ENCODE data around the gene AARSD1. TPM values are rescaled to one million over a fixed set of nuclear protein-coding genes. Genes with fewer than 3 reads are reported as not detected.
"Not testable (repeated sequence)": the region's sequence is repeated elsewhere in the genome, so short reads cannot be mapped to it uniquely, and the experiment has no call there.

AARSD1 gene
- total and polyA plus RNA-seq, 7 donors: 29.7 to 68.1 (median 54.6) TPM

DNA sequence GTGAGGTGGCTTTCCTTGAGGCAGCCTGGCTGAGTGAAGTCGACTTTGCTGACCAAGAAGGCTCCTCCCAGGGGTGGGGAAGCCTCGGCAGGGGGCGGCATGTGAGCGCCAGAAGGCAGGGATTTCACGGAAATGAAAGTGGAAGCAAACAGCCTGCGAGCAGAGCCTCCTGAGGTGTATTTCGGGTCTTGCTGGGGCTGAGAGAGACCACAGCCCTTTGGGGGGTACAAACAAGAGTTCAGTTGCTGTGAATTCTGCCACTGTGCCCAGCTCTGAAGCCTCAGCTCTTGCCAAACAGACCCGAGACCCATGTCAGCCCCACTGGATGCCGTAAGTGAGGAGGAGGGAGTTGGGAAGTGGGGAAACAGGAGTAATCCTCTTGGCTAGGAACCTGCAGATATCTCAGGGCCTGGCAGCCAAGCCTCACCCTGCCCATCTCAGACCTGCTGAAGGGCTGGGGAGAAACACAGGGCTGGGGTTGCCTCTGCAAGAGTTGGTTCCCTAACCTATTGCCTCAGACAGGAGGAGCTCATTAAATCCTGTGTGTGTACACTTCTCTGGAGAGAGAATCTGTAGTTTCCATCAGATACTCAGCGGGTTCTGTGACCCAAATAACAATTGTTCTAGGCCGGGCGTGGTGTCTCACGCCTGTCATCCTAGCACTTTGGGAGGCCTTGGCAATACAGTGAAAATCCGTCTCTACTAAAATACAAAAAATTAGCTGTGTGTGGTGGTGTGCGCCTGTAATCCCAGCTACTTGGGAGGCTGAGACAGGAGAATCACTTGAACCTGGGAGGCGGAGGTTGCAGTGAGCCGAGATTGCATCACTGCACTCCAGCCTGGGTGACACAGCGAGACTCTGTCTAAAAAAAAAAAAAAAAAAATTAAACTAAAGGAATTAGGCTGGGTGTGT is 42.6 kb upstream of the AARSD1 start, which contains the start of gene IFI35:
TSS of gene IFI35 (plus strand) at position 146 of the 913 bp plus-strand sequence. CDS start at position 310, 164 bp downstream.
- ATAC-seq: peak; percentile 47 to 71 (median 64)
- H3K36me3 ChIP-seq (ENCODE audit: insufficient read depth in 1 of 2, low read depth in 1 of 2): peaks cover 3 to 28% of the 10 kb centered on the region in 2 donors
- 37 to 38% (median 37%) methylated on average over 18 of the region's 18 CpGs for WGBS, 3 donors
- intact Hi-C loops (cut with DNase I): no loop called here
- H3K27ac ChIP-seq: peak within 1 kb of the TSS; percentile 70
- TF ChIP-seq, protein P1, sequence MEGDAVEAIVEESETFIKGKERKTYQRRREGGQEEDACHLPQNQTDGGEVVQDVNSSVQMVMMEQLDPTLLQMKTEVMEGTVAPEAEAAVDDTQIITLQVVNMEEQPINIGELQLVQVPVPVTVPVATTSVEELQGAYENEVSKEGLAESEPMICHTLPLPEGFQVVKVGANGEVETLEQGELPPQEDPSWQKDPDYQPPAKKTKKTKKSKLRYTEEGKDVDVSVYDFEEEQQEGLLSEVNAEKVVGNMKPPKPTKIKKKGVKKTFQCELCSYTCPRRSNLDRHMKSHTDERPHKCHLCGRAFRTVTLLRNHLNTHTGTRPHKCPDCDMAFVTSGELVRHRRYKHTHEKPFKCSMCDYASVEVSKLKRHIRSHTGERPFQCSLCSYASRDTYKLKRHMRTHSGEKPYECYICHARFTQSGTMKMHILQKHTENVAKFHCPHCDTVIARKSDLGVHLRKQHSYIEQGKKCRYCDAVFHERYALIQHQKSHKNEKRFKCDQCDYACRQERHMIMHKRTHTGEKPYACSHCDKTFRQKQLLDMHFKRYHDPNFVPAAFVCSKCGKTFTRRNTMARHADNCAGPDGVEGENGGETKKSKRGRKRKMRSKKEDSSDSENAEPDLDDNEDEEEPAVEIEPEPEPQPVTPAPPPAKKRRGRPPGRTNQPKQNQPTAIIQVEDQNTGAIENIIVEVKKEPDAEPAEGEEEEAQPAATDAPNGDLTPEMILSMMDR (IDR thresholded peaks at IDR 0.05): peak; percentile 25
- H3K27me3 ChIP-seq (ENCODE audit: insufficient read depth in 3 of 3, low read length in 2 of 3): no peaks in the 10 kb centered on the region
- peaks cover 13% of the 10 kb centered on the region for H3K4me1 ChIP-seq
- no peaks in the 10 kb centered on the region for H3K9me3 ChIP-seq
- peak; percentile 83 to 87 for DNase-seq
- H3K4me3 ChIP-seq: peak within 1 kb of the TSS; percentile 66

DNA sequence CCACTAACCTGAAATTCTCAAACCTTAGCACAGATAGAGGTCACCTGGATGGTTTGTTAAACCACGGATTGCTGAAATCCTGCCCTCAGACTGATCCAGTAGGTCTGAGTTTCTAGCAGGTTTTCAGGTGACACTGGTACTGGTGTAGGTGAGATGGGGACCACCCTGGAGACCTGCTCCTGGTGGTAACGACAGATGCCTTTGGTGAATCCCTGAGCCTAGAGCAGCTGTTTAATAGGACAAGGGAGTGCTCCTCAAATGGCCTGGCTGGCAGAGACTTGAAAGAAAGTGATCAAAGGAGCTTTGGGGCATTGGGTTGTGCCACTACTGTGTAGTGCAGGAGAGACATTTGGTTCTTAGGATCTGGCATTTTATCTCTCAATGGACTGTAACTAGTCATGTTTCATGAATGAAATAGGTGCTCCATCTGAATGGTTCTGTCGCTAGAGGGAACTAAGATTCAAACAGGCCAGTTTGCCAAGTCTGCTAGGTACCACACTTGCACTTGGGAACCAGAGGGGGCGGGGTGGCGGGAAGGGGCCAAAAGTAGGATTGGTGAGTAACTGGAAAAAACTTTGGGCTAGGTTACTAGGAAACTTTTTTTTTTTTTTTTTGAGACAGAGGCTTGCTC is 39.4 kb upstream of the AARSD1 start:
- TF ChIP-seq, protein P1 (IDR thresholded peaks at IDR 0.05): no peak
- Histone ChIP-seq H3K27me3 (ENCODE audit: insufficient read depth in 3 of 3, low read length in 2 of 3) (no peaks in the 10 kb centered on the region), H3K9me3 (no peaks in the 10 kb centered on the region), H3K36me3 (ENCODE audit: insufficient read depth in 1 of 2, low read depth in 1 of 2) (peaks cover 6 to 55% of the 10 kb centered on the region in 2 donors), H3K27ac (peak overlapping the region; percentile 5), H3K4me3 (no peak overlapping the region), H3K4me1 (peaks cover 29% of the 10 kb centered on the region)
- peak; percentile 48 to 70 (median 60) for ATAC-seq
- DNase-seq: peak; percentile 53 to 70
- intact Hi-C loops (cut with DNase I): no loop called here
- 66 to 81% (median 71%) methylated on average over 5 of the region's 5 CpGs for WGBS, 3 donors

DNA sequence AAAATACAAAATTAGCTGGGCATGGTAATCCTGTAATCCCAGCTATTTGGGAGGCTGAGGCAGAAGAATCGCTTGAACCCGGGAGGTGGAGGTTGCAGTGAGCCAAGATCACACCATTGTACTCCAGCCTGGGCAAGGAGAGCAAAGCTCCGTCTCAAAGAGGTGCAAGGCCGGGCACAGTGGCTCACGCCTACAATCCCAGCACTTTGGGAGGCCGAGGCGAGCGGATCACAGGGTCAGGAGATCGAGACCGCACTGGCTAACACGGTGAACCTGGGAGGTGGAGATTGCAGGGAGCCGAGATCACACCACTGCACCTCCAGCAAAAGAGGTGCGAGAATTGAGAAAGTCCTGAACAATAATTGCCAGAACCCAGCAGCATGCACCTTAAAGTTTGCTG is 36.6 kb upstream of the AARSD1 start:
- intact Hi-C loops (cut with DNase I); ATAC-seq: not testable (repeated sequence)
- H3K27ac ChIP-seq: peak overlapping the region; percentile 53

DNA sequence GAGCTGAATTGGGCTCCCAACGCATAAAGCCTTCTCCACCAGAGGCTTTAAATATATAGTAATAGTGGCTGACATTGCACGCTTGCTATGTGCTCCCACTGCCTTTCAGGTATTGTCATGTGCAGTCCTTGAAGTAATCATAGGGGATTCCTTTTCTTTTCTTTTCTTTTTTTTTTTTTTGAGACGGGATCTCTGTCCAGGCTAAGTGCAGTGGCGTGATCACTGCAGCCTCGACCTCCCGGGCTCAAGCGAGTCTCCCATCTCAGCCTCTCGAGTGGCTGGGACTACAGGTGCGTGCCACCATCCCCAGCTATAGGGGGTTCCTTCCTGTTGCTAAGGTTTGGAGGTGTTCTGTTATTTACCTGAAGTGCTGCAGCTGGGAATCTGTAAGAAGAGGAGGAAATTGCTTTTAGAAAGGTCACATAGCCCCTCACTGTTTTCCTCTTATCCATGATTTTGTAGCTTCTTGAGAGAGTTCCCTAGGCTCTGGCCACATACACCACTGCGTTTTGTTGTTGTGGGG is 34.8 kb upstream of the AARSD1 start:
- ATAC-seq (no peak), DNase-seq (no peak)
- Histone ChIP-seq H3K27me3 (ENCODE audit: insufficient read depth in 3 of 3, low read length in 2 of 3) (no peaks in the 10 kb centered on the region), H3K9me3 (no peaks in the 10 kb centered on the region), H3K27ac (peak overlapping the region; percentile 96), H3K36me3 (ENCODE audit: insufficient read depth in 1 of 2, low read depth in 1 of 2) (peaks cover 6 to 55% of the 10 kb centered on the region in 2 donors), H3K4me1 (peaks cover 21% of the 10 kb centered on the region), H3K4me3 (peak overlapping the region; percentile 93)
- TF ChIP-seq, protein P1 (IDR thresholded peaks at IDR 0.05): no peak
- 10 to 11% (median 11%) methylated on average over 10 of the region's 10 CpGs for WGBS, 3 donors
- intact Hi-C loops (cut with DNase I): no loop called here

More for the DNA sequence above, 36.6 kb upstream of the AARSD1 start:
- DNase-seq; H3K27me3 ChIP-seq (ENCODE audit: insufficient read depth in 3 of 3, low read length in 2 of 3); H3K9me3 ChIP-seq; H3K4me3 ChIP-seq: not testable (repeated sequence)
- Histone ChIP-seq H3K4me1 (peaks cover 21% of the 10 kb centered on the region), H3K36me3 (ENCODE audit: insufficient read depth in 1 of 2, low read depth in 1 of 2) (peaks cover 6 to 55% of the 10 kb centered on the region in 2 donors)
- 91 to 97% (median 92%) methylated on average over 13 of the region's 13 CpGs for WGBS, 3 donors
